Gastrocnemius medialis (tissue), 4 donors: ENCODE results near the gene KRTCAP2. TPM values are rescaled to one million over a fixed set of nuclear protein-coding genes. Genes with fewer than 3 reads are reported as not detected.

Source experiments
- ATAC-seq, 2 donors: fragments of 150-250 bp; one replicate each; pipeline ENCODE4 v1.9.1; 2016
- DNase-seq, 2 donors: peaks; one replicate each; pipeline ENCODE4 v3.0.0-alpha.2; 2019
- H3K27ac ChIP-seq, 4 donors: fragments of 200-600 bp; sonication (generic); 1 replicate in 1 of 4; 2 replicates in 3 of 4; pipeline ENCODE4 v1.5.1; 2016 to 2018; ENCODE audit warnings: mild to moderate bottlenecking in 2 of 4, moderate library complexity in 1 of 4
- H3K27me3 ChIP-seq, 3 donors: fragments of 200-600 bp; sonication (generic) in 2 of 3; 1 replicate in 1 of 3; 2 replicates in 2 of 3; pipeline versions ENCODE4 v1.5.1 to v1.6.0; 2016 to 2019; ENCODE audit warnings: mild to moderate bottlenecking in 1 of 3, moderate library complexity in 1 of 3
- H3K36me3 ChIP-seq, 2 donors: fragments of 200-600 bp; sonication (generic) in 1 of 2; one replicate each; pipeline ENCODE4 v1.5.1; 2017 to 2018
- H3K4me1 ChIP-seq, 2 donors: fragments of 200-600 bp; sonication (generic) in 1 of 2; one replicate each; pipeline ENCODE4 v1.5.1; 2016 to 2017; ENCODE audit warnings: mild to moderate bottlenecking in 2 of 2
- H3K4me3 ChIP-seq, 4 donors: fragments of 200-600 bp; sonication (generic) in 3 of 4; 1 replicate in 1 of 4; 2 replicates in 3 of 4; pipeline ENCODE4 v1.5.1; 2016 to 2019; ENCODE audit warnings: mild to moderate bottlenecking in 2 of 4
- H3K9me3 ChIP-seq, 3 donors: fragments of 200-600 bp; sonication (generic) in 2 of 3; 1 replicate in 1 of 3; 2 replicates in 2 of 3; pipeline ENCODE4 v1.5.1; 2016 to 2019
- POLR2A ChIP-seq, 2 donors: fragments of 450-650 bp; IDR thresholded peaks; one replicate each; pipeline ENCODE4 v1.6.1; 2017; ENCODE audit warnings: antibody characterized with exemption in 2 of 2, mild to moderate bottlenecking in 2 of 2, moderate library complexity in 2 of 2
- in situ Hi-C, 4 donors: fragments of 200-750 bp; cut with MboI; loops; one replicate each; pipeline versions ENCODE4 v1.15.0 to v1.8.0; 2017; ENCODE audit warnings: low sequenced_read_pairs in 4 of 4
- intact Hi-C: fragments of 100-400 bp; cut with DNase I; formaldehyde crosslinking; loops from one replicate; pipeline ENCODE4 v1.15.1; 2023; ENCODE audit warnings: low total_unique reads
- microRNA counts, 2 donors: library from miRNA; unstranded; fragments of <30 nt; microRNA quantifications; one replicate each; lab custom pipeline; 2016
- total RNA-seq, 4 donors: library from RNA; depleted of rRNA; stranded (reverse); fragments of >200 nt; gene quantifications; one replicate each; pipeline versions ENCODE4 v1.1.0 to v1.2.3, GENCODE V29; 2016
- TF ChIP-seq, protein P1 (sequence below), 5 experiments: fragments of 450-650 bp in 3 of 5; fragments of 200-600 bp in 2 of 5; sonication (generic) in 2 of 5; IDR thresholded peaks in 4 of 5; conservative IDR thresholded peaks in 1 of 5; 1 replicate in 4 of 5; 2 replicates in 1 of 5; pipeline ENCODE4 v1.5.1; 2016 to 2019; ENCODE audit warnings: antibody characterized with exemption in 5 of 5, mild to moderate bottlenecking in 3 of 5, moderate library complexity in 3 of 5

Gene KRTCAP2
- total RNA-seq, 4 donors from 2014 or later = 59.6 to 102 (median 91.6) TPM

DNA sequence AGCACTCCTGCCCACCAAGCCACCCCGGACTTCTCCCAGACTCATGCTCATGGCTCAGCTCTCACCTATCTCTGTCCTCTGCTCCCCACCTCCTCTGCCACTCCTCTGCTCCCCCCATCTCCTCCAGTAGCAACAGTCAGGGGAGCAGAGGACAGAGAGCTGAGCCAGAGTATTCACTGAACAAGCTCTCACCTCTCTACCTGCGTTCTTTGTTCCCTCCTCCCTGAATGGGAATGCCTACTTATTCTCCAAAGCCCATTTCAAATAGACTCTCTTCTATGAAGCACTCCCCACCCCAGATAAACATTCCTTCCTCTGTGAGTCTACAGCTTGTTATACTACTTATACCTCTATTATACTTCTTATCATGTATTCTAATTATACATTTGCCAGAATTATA, 51.9 kb downstream of the KRTCAP2 start:
- no peak for TF ChIP-seq POLR2A (IDR thresholded peaks at IDR 0.05)
- TF ChIP-seq, protein P1, sequence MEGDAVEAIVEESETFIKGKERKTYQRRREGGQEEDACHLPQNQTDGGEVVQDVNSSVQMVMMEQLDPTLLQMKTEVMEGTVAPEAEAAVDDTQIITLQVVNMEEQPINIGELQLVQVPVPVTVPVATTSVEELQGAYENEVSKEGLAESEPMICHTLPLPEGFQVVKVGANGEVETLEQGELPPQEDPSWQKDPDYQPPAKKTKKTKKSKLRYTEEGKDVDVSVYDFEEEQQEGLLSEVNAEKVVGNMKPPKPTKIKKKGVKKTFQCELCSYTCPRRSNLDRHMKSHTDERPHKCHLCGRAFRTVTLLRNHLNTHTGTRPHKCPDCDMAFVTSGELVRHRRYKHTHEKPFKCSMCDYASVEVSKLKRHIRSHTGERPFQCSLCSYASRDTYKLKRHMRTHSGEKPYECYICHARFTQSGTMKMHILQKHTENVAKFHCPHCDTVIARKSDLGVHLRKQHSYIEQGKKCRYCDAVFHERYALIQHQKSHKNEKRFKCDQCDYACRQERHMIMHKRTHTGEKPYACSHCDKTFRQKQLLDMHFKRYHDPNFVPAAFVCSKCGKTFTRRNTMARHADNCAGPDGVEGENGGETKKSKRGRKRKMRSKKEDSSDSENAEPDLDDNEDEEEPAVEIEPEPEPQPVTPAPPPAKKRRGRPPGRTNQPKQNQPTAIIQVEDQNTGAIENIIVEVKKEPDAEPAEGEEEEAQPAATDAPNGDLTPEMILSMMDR (IDR thresholded peaks at IDR 0.05 in 4 of 5, conservative IDR thresholded peaks at IDR 0.05 in 1 of 5) = no peak
- in situ Hi-C loops = no loop called here
- ATAC-seq = no peak

DNA sequence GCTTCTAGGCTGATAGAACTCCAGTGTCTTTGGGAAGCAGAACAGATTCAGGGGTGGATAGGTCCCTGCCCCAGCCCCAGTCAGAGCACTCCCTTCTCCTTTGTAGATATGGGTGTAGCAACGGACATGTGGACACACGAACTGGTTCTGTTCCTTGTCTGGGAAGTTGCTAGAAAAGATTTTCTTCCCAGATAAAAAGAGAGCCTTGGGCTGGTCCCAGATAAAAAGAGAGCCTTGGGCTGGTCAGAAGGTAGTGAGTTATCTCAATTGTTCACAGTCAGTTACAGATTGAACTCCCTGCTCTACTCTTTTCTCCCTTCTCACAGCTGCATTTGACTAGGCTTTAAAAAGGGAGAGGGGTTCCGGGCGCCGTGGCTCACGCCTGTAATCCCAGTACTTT, 52.9 kb downstream of the KRTCAP2 start:
- ATAC-seq (no peak), DNase-seq (no peak)
- no peaks in the 10 kb centered on the region for H3K4me1 ChIP-seq
- H3K4me3 ChIP-seq = no peak overlapping the region
- no peak overlapping the region for H3K27ac ChIP-seq
- no peaks in the 10 kb centered on the region for H3K36me3 ChIP-seq
- intact Hi-C loops = no loop called here
- TF ChIP-seq, protein P1 (IDR thresholded peaks at IDR 0.05 in 4 of 5, conservative IDR thresholded peaks at IDR 0.05 in 1 of 5) = no peak
- TF ChIP-seq POLR2A (IDR thresholded peaks at IDR 0.05) = no peak
- peaks cover 0 to 3% (median 0%) of the 10 kb centered on the region in 3 donors for H3K27me3 ChIP-seq
- in situ Hi-C loops = no loop called here
- H3K9me3 ChIP-seq = no peaks in the 10 kb centered on the region

More for the DNA sequence above, 51.9 kb downstream of the KRTCAP2 start:
- Histone ChIP-seq H3K27me3 (peaks cover 3 to 8% (median 7%) of the 10 kb centered on the region in 3 donors), H3K4me1 (peaks cover 0 to 7% of the 10 kb centered on the region in 2 donors), H3K36me3 (no peaks in the 10 kb centered on the region), H3K27ac (no peak overlapping the region), H3K9me3 (no peaks in the 10 kb centered on the region), H3K4me3 (no peak overlapping the region)
- intact Hi-C loops = no loop called here
- no peak for DNase-seq

MicroRNAs within 50 kb of the gene (microRNA counts, 767-probe panel; counts per million panel counts)
- 356 to 448 counts per million in 2 donors for microRNA hsa-miR-92b-3p (lab: Ali Mortazavi, UCI)

Other genes starting within 250 kb of the KRTCAP2 start
- 1 to 10 TPM; 4.6 to 7.6 (median 6.1) TPM for gene PMVK, start 236.6 kb downstream of the KRTCAP2 start, total RNA-seq
- 100 to 1,000 TPM; 126 to 171 (median 165) TPM for gene PBXIP1, start 217.2 kb downstream of the KRTCAP2 start, total RNA-seq
- 10 to 100 TPM; 12.6 to 22.7 (median 17.8) TPM for gene PYGO2, start 211.5 kb downstream of the KRTCAP2 start, total RNA-seq
- 100 to 1,000 TPM in 1 of 4 donors, 10 to 100 TPM in 3; 27.4 to 135 (median 54.9) TPM for gene SHC1, start 202.6 kb downstream of the KRTCAP2 start, total RNA-seq
- gene CKS1B, start 198.6 kb downstream of the KRTCAP2 start, total RNA-seq = 10 to 100 TPM in 1 of 4 donors, 1 to 10 TPM in 3; 3.6 to 15.7 (median 7.9) TPM
- gene FLAD1, start 190.0 kb downstream of the KRTCAP2 start, total RNA-seq = 10 to 100 TPM; 26.6 to 36.8 (median 31.7) TPM
- not detected for gene LENEP, start 179.7 kb downstream of the KRTCAP2 start, total RNA-seq
- gene ZBTB7B, start 170.5 kb downstream of the KRTCAP2 start, total RNA-seq = 100 to 1,000 TPM in 1 of 4 donors, 10 to 100 TPM in 3; 61.3 to 100 (median 73.1) TPM
- gene DCST2, start 139.5 kb downstream of the KRTCAP2 start, total RNA-seq = not detected
- gene DCST1, start 139.5 kb downstream of the KRTCAP2 start, total RNA-seq = under 1 TPM in 2 of 4 donors, not detected in 2; 0.13 to 0.35 TPM
- 10 to 100 TPM; 30.3 to 42.8 (median 36.9) TPM for gene ADAM15, start 122.0 kb downstream of the KRTCAP2 start, total RNA-seq
- gene EFNA4, start 109.6 kb downstream of the KRTCAP2 start, total RNA-seq = under 1 TPM; 0.41 to 0.87 (median 0.80) TPM
- 1 to 10 TPM in 2 of 4 donors, under 1 TPM in 1, not detected in 1; 0.55 to 1.8 (median 1.6) TPM for gene EFNA3, start 94.5 kb downstream of the KRTCAP2 start, total RNA-seq
- 10 to 100 TPM; 12.6 to 35.1 (median 14.4) TPM for gene EFNA1, start 45.4 kb downstream of the KRTCAP2 start, total RNA-seq
- gene SLC50A1, start 37.5 kb downstream of the KRTCAP2 start, total RNA-seq = 10 to 100 TPM in 1 of 4 donors, 1 to 10 TPM in 3; 3.5 to 11.4 (median 8.2) TPM
- 10 to 100 TPM in 3 of 4 donors, 1 to 10 TPM in 1; 7.3 to 69.5 (median 57.9) TPM for gene DPM3, start 32.8 kb downstream of the KRTCAP2 start, total RNA-seq
- gene TRIM46, start 545 bp upstream of the KRTCAP2 start, total RNA-seq = not detected
- gene THBS3, start 34.6 kb upstream of the KRTCAP2 start, total RNA-seq = 1 to 10 TPM; 1.5 to 4.6 (median 3.3) TPM
- 10 to 100 TPM; 14.4 to 26.9 (median 24.6) TPM for gene MTX1, start 35.4 kb upstream of the KRTCAP2 start, total RNA-seq
- gene ENTREP3, start 82.2 kb upstream of the KRTCAP2 start, total RNA-seq = 10 to 100 TPM in 3 of 4 donors, 1 to 10 TPM in 1; 7.9 to 22.3 (median 18.8) TPM
- 100 to 1,000 TPM in 1 of 4 donors, 10 to 100 TPM in 3; 60.0 to 108 (median 79.3) TPM for gene SCAMP3, start 89.1 kb upstream of the KRTCAP2 start, total RNA-seq
- gene CLK2, start 100.2 kb upstream of the KRTCAP2 start, total RNA-seq = 10 to 100 TPM in 2 of 4 donors, 1 to 10 TPM in 2; 7.1 to 13.1 (median 9.8) TPM
- gene HCN3, start 104.2 kb upstream of the KRTCAP2 start, total RNA-seq = 1 to 10 TPM in 2 of 4 donors, under 1 TPM in 2; 0.18 to 1.5 (median 1.1) TPM
- not detected for gene PKLR, start 128.1 kb upstream of the KRTCAP2 start, total RNA-seq
- gene FDPS, start 135.6 kb upstream of the KRTCAP2 start, total RNA-seq = 10 to 100 TPM; 47.6 to 65.4 (median 49.1) TPM
- 10 to 100 TPM in 2 of 4 donors, 1 to 10 TPM in 2; 7.4 to 11.5 (median 9.4) TPM for gene RUSC1, start 147.6 kb upstream of the KRTCAP2 start, total RNA-seq